Measurements from ENCODE around the gene PCDHGB5.
A peak's percentile ranks its signal among the peaks of the same experiment; 100 is the strongest.
"Not testable (repeated sequence)": the region's sequence is repeated elsewhere in the genome, so short reads cannot be mapped to it uniquely, and the experiment has no call there.

Gene PCDHGB5

GRCh38 chr5:141382469-141383294, 15.1 kb upstream of the PCDHGB5 start, which contains the start of gene PCDHGA7:
Gene PCDHGA7, plus strand, starts transcription at chr5:141382742. Its CDS starts 158 bp downstream, at chr5:141382900.
- peak; percentile 53 for DNase-seq (ENCODE audit: low read depth)

DNA sequence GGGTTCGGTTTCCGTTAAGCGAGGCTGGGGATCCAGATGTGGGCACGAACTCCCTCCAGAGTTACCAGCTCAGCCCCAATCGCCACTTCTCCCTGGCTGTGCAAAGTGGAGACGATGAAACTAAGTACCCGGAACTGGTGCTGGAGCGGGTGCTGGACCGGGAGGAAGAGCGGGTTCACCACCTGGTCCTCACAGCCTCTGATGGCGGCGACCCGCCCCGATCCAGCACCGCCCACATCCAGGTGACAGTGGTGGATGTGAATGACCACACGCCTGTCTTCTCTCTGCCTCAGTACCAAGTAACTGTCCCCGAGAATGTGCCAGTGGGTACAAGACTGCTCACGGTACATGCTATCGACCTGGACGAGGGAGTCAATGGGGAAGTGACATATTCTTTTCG, 14.4 kb upstream of the PCDHGB5 start:
- DNase-seq (ENCODE audit: low read depth) = no peak

- no peak for DNase-seq (ENCODE audit: low read depth)
Measured at GRCh38 chr5:141384471-141385267, 13.1 kb upstream of the PCDHGB5 start.

DNA sequence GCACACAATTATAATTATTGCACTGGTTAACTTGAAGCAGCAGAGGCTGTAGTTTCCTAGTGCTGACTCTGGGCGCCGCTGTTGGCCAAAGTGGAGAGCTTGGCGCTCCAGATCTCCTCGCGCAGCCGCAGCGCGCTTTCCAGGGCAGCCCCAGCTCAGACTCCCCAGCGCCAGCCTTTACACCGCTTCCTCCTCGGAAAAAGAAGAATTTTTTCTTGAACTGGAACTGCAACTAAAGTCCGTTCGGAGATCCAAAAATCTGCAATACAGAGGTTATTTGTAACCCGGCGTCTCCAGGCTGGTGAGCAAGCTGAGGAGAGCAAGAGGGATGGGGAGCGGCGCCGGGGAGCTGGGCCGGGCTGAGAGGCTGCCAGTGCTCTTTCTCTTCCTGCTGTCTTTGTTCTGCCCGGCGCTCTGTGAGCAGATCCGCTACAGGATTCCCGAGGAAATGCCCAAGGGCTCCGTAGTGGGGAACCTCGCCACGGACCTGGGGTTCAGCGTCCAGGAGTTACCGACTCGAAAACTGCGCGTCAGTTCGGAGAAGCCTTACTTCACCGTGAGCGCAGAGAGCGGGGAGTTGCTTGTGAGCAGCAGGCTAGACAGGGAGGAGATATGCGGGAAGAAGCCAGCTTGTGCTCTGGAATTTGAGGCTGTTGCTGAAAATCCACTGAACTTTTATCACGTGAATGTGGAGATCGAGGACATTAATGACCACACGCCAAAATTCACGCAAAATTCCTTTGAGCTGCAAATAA, 10.0 kb upstream of the PCDHGB5 start, which contains the start of gene PCDHGB4:
Gene PCDHGB4 (plus strand): TSS at position 142 of the 755 bp plus-strand sequence. CDS start 187 bp downstream, at position 329.
- DNase-seq (ENCODE audit: low read depth) = peak; percentile 54

DNA sequence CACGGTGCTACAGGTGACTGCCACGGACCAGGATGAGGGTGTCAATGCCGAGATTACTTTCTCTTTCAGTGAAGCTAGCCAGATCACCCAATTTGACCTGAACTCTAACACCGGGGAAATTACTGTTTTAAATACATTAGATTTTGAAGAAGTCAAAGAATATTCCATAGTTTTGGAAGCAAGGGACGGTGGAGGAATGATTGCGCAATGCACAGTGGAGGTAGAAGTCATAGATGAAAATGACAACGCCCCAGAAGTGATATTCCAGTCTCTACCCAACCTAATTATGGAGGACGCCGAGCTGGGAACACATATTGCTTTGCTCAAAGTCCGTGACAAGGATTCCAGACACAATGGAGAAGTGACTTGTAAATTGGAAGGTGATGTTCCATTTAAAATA, 9.1 kb upstream of the PCDHGB5 start:
- no peak for DNase-seq (ENCODE audit: low read depth)

DNA sequence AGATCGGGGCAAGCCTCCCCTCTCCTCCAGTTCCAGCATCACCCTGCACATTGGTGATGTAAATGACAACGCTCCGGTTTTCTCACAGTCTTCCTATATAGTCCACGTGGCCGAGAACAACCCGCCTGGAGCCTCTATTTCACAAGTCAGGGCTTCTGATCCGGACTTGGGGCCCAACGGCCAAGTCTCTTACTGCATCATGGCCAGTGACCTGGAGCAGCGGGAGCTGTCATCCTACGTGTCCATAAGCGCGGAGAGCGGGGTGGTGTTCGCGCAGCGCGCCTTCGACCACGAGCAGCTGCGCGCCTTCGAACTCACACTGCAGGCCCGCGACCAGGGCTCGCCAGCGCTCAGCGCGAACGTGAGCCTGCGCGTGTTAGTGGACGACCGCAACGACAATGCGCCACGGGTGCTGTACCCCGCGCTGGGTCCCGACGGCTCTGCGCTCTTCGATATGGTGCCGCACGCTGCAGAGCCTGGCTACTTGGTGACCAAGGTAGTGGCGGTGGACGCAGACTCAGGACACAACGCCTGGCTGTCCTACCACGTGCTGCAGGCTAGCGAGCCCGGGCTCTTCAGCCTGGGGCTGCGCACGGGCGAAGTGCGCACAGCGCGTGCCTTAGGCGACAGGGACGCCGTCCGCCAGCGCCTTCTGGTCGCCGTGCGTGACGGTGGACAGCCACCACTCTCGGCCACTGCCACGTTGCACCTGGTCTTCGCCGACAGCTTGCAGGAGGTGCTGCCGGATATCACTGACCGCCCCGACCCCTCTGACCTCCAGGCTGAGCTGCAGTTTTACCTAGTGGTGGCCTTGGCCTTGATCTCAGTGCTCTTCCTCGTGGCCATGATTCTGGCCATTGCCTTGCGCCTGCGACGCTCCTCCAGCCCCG, 8.3 kb upstream of the PCDHGB5 start:
- no peak for DNase-seq (ENCODE audit: low read depth)

- peak; percentile 27 for DNase-seq (ENCODE audit: low read depth)
Measured at GRCh38 chr5:141392429-141393198, 5.1 kb upstream of the PCDHGB5 start, which contains the start of gene PCDHGA8. Gene PCDHGA8, plus strand, starts transcription at chr5:141392633. Its CDS starts 181 bp downstream, at chr5:141392814.

DNA sequence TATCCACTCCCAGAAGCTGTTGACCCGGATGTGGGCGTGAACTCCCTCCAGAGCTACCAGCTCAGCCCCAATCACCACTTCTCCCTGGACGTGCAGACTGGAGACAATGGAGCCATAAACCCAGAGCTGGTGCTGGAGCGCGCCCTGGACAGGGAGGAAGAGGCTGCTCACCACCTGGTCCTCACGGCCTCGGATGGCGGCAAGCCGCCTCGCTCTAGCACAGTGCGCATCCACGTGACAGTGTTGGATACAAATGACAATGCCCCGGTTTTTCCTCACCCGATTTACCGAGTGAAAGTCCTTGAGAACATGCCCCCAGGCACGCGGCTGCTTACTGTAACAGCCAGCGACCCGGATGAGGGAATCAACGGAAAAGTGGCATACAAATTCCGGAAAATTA, 4.5 kb upstream of the PCDHGB5 start:
- no peak for DNase-seq (ENCODE audit: low read depth)

DNA sequence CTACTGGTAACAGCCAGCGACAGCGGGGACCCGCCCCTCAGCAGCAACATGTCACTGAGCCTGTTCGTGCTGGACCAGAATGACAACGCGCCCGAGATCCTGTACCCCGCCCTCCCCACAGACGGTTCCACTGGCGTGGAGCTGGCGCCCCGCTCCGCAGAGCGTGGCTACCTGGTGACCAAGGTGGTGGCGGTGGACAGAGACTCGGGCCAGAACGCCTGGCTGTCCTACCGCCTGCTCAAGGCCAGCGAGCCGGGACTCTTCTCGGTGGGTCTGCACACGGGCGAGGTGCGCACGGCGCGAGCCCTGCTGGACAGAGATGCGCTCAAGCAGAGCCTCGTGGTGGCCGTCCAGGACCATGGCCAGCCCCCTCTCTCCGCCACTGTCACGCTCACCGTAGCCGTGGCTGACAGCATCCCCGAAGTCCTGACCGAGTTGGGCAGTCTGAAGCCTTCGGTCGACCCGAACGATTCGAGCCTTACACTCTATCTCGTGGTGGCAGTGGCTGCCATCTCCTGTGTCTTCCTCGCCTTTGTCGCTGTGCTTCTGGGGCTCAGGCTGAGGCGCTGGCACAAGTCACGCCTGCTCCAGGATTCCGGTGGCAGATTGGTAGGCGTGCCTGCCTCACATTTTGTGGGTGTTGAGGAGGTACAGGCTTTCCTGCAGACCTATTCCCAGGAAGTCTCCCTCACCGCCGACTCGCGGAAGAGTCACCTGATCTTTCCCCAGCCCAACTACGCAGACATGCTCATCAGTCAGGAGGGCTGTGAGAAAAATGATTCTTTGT, 3.2 kb upstream of the PCDHGB5 start:
- DNase-seq (ENCODE audit: low read depth) = not testable (repeated sequence)

GRCh38 chr5:141398608-141399007, 861 bp downstream of the PCDHGB5 start:
- no peak for DNase-seq (ENCODE audit: low read depth)

- no peak for DNase-seq (ENCODE audit: low read depth)
Measured at GRCh38 chr5:141399555-141400258, 2.0 kb downstream of the PCDHGB5 start.

DNA sequence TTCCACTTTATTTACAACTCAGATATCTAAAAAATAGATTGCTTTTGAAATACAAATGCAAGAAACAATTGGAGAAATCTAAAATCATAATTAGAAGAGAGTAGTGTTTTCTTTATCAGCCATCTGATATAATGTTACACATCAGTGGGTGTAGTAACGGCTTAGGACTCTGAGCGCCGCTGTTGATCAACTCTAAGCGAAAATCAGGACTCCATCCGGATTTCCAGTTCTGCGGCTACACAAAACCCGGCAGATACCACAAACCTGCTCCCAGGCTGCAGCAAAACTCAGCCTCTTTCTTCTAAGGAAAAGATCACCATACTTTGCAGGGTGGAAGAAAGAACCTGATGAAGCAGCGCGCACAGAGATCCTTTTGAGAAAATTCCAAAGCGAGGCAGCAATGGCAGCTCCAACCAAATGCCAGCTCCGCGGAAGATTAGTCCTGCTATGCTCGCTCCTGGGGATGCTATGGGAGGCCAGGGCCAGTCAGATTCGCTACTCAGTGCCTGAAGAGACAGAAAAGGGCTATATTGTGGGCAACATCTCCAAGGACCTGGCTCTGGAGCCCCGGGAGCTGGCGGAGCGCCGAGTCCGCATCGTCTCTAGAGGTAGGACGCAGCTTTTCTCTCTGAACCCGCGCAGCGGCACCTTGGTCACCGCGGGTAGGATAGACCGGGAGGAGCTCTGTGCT, 5.0 kb downstream of the PCDHGB5 start, which contains the start of gene PCDHGA9:
Gene PCDHGA9 (plus strand): TSS at position 226 of the 691 bp plus-strand sequence. CDS start 175 bp downstream, at position 401.
- DNase-seq (ENCODE audit: low read depth) = peak; percentile 48

- DNase-seq (ENCODE audit: low read depth) = no peak
Measured at GRCh38 chr5:141403387-141403786, 5.6 kb downstream of the PCDHGB5 start.

- peak; percentile 41 for DNase-seq (ENCODE audit: low read depth)
Measured at GRCh38 chr5:141407790-141408505, 10.2 kb downstream of the PCDHGB5 start, which contains the start of gene PCDHGB6. Gene PCDHGB6, plus strand, starts transcription at chr5:141408021. Its CDS starts 182 bp downstream, at chr5:141408203.

DNA sequence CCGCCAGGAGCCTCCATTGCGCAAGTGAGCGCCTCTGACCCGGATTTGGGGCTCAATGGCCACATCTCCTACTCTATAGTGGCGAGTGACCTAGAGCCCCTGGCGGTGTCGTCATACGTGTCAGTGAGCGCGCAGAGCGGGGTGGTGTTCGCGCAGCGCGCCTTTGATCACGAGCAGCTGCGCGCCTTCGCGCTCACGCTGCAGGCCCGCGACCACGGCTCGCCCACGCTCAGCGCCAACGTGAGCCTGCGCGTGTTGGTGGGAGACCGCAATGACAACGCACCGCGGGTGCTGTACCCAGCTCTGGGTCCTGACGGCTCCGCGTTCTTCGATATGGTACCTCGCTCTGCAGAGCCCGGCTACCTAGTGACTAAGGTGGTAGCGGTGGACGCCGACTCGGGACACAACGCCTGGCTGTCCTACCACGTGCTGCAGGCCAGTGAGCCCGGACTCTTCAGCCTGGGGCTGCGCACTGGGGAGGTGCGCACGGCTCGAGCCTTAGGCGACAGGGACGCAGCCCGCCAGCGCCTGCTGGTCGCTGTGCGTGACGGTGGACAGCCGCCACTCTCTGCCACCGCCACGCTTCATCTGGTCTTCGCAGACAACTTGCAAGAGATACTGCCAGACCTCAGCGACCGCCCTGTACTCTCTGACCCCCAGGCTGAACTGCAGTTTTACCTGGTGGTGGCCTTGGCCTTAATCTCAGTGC, 12.0 kb downstream of the PCDHGB5 start:
- no peak for DNase-seq (ENCODE audit: low read depth)

DNA sequence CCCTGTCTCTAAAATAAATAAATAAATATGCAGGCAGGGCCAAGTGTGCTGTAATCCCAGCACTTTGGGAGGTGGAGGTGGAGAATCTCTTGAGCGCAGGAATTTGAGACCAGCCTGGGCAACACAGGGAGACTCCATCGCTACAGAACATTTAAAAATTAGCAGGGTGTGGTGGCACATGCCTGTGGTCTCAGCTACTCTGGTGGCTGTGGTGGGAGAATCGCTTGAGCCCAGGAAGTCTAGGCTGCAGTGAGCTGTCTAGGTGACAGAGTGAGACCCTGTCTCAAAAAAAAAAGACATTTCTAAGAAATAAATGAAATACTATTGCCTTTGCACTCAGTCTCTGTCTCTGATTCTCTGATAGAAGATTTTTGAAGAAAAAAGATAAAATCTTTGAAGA, 13.8 kb downstream of the PCDHGB5 start:
- no peak for DNase-seq (ENCODE audit: low read depth)
